Pons (tissue), 1 donor: ENCODE results near the gene COL15A1.
A peak's percentile ranks its signal among the peaks of the same experiment; 100 is the strongest.

ENCODE experiments used
- DNase-seq: peaks from one replicate; pipeline ENCODE4 v3.0.0-alpha.2; 2016; ENCODE audit warnings: low spot score

Gene COL15A1

GRCh38 chr9:98973171-98973570 is 29.5 kb downstream of the COL15A1 start:
- DNase-seq, result no peak

GRCh38 chr9:98973576-98973975 is 29.9 kb downstream of the COL15A1 start:
- DNase-seq, result no peak

GRCh38 chr9:98974106-98974505 is 30.4 kb downstream of the COL15A1 start:
- DNase-seq, result no peak

- DNase-seq, result no peak
Measured at GRCh38 chr9:98974554-98974953, 30.8 kb downstream of the COL15A1 start.

GRCh38 chr9:98974994-98975712 is 31.4 kb downstream of the COL15A1 start:
- peak; percentile 57 for DNase-seq

- no peak for DNase-seq
Measured at GRCh38 chr9:98975838-98976237, 32.1 kb downstream of the COL15A1 start.

- no peak for DNase-seq
Measured at GRCh38 chr9:98977246-98977714, 33.6 kb downstream of the COL15A1 start.

GRCh38 chr9:98977813-98978212 is 34.1 kb downstream of the COL15A1 start:
- no peak for DNase-seq

- no peak for DNase-seq
Measured at GRCh38 chr9:98978231-98978681, 34.5 kb downstream of the COL15A1 start.

- no peak for DNase-seq
Measured at GRCh38 chr9:98980291-98980690, 36.6 kb downstream of the COL15A1 start.

GRCh38 chr9:98983295-98984268 is 39.9 kb downstream of the COL15A1 start:
- no peak for DNase-seq

- DNase-seq, result no peak
Measured at GRCh38 chr9:98985596-98985995, 41.9 kb downstream of the COL15A1 start.

GRCh38 chr9:98986866-98987651 is 43.4 kb downstream of the COL15A1 start:
- no peak for DNase-seq

GRCh38 chr9:98989036-98990000 is 45.6 kb downstream of the COL15A1 start:
- DNase-seq, result peak; percentile 20

- DNase-seq, result no peak
Measured at GRCh38 chr9:98990181-98990870, 46.6 kb downstream of the COL15A1 start.

GRCh38 chr9:98992107-98992884 is 48.6 kb downstream of the COL15A1 start:
- no peak for DNase-seq

GRCh38 chr9:98992885-98993569 is 49.3 kb downstream of the COL15A1 start:
- DNase-seq, result no peak

GRCh38 chr9:98993570-98993945 is 49.9 kb downstream of the COL15A1 start:
- DNase-seq, result peak; percentile 79
